ENCODE results near the gene BAD. TPM values are rescaled to one million over a fixed set of nuclear protein-coding genes. Genes with fewer than 3 reads are reported as not detected.

BAD gene
- total and polyA plus RNA-seq, 2 of the 13 experiments (the other 11 are each of a cell fraction or from before 2014, with no cell fraction given): 17.9 to 28.5 TPM

GRCh38 chr11:64327375-64327774, 42.9 kb upstream of the BAD start:
- H3K36me3 ChIP-seq (replicated peaks in 1 of 2; ENCODE audit: control insufficient read depth in 1 of 2, insufficient read depth in 2 of 2, low read length in 2 of 2): no peaks in the 10 kb centered on the region
- H3K79me2 ChIP-seq (ENCODE audit: insufficient read depth, low read length): no peaks in the 10 kb centered on the region
- no peak for ATAC-seq
- DNase-seq (ENCODE audit: low spot score): no peak
- H3K4me3 ChIP-seq (replicated peaks in 1 of 3; ENCODE audit: insufficient read depth in 1 of 3, low read depth in 2 of 3, low read length in 3 of 3): no peak overlapping the region
- WGBS (ENCODE audit: low lambda C conversion rate): 27% methylated on average over 2 of the region's 2 CpGs
- no peak overlapping the region for H3K4me2 ChIP-seq (ENCODE audit: low read depth, low read length)
- no peaks in the 10 kb centered on the region for H3K9me3 ChIP-seq (ENCODE audit: low read length)
- peaks cover under 1 to 7% of the 10 kb centered on the region in 2 experiments; a peak in 3 of 5 replicates for H3K27me3 ChIP-seq (ENCODE audit: control insufficient read depth in 1 of 2, insufficient read depth in 2 of 2, low read length in 2 of 2)
- no TSS peak for BruUV-seq (replicated peaks)
- TF ChIP-seq NFKB2 (CRISPR knock-in tag; IDR thresholded peaks at IDR 0.05; ENCODE audit: borderline replicate concordance): no peak
- TF ChIP-seq ZNF383 (CRISPR knock-in tag; IDR thresholded peaks at IDR 0.05; ENCODE audit: borderline replicate concordance): no peak
- TF ChIP-seq DPF2 (CRISPR knock-in tag; IDR thresholded peaks at IDR 0.05; ENCODE audit: borderline replicate concordance, low read depth): no peak
- peaks cover 22% of the 10 kb centered on the region for H3K4me1 ChIP-seq (ENCODE audit: insufficient read depth, low read length)
- H2AFZ ChIP-seq (ENCODE audit: low read length): no peak overlapping the region
- CTCF ChIA-PET (ENCODE audit: low intra/inter-chr PET ratio, low total read pairs): no interaction called here
- in situ Hi-C loops (cut with HindIII; ENCODE audit: extremely low pct_ligation_motif_present, low pct_unique_long_range_greater_than_20kb) (no loop called here), intact Hi-C loops (cut with micrococcal nuclease; ENCODE audit: unreplicated experiment) (no loop called here)
- H3K9ac ChIP-seq (ENCODE audit: insufficient read depth, low read depth, low read length): no peak overlapping the region
- POLR2A ChIA-PET: interaction anchor here (3.2 kb wide), 1 partner anchor 10 kb away, joined by 12 read pairs; the partner anchor contains the start of genes PRDX5 and TRMT112
- no peaks in the 10 kb centered on the region for H4K20me1 ChIP-seq (ENCODE audit: insufficient read depth, low read length)
- FAIRE-seq: no peak
- H3K27ac ChIP-seq (ENCODE audit: extremely low read length, insufficient read depth, low read length): no peak overlapping the region

DNA sequence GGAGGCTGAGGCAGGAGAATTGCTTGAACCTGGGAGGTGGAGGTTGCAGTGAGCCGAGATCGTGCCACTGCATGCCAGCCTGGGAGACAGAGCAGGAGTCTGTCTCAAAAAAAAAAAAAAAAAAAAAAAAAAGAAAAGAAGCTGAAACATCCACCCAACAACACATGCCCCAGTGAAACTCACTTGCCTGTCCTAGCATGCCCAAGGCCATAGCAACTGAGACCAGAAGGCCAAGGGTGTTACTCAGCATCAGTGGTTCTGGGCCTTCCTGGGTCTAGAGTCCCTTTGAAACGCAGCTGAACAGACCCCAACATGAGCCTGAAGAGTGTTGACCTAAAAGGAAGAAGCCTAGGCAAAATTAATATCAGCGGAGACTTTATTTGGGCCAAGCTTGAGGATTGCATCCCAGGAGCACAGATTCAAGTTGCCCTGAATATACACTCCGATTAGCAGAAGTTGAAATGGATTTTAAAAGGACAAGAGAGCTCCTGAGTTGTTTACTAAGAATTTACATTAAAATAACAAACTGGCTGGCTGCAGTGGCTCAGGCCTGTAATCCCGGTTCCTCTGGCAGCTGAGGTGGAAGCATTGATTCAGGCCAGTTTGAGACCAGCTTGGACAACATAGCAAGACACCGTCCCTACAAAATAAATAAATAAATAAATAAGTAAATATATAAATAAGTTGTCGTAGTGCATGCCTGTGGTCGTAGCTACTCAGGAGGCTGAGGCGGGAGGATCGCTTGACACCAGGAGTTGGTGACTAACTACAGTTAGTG, 40.4 kb upstream of the BAD start:
- no peak for FAIRE-seq
- no peaks in the 10 kb centered on the region for H3K9me3 ChIP-seq (ENCODE audit: low read length)
- no peak for ATAC-seq
- H3K27me3 ChIP-seq (ENCODE audit: control insufficient read depth in 1 of 2, insufficient read depth in 2 of 2, low read length in 2 of 2): peaks cover 0 to 3% of the 10 kb centered on the region in 2 experiments; a peak in 1 of 5 replicates
- ChIA-PET POLR2A (no interaction called here), CTCF (ENCODE audit: low intra/inter-chr PET ratio, low total read pairs) (no interaction called here)
- no peak overlapping the region for H3K4me2 ChIP-seq (ENCODE audit: low read depth, low read length)
- intact Hi-C loops (cut with micrococcal nuclease; ENCODE audit: unreplicated experiment) (no loop called here), in situ Hi-C loops (cut with HindIII; ENCODE audit: extremely low pct_ligation_motif_present, low pct_unique_long_range_greater_than_20kb) (no loop called here)
- DNase-seq (ENCODE audit: low spot score): no peak
- WGBS (ENCODE audit: low lambda C conversion rate): 62% methylated on average over 11 of the region's 11 CpGs
- no peaks in the 10 kb centered on the region for H3K79me2 ChIP-seq (ENCODE audit: insufficient read depth, low read length)
- no peak overlapping the region for H3K4me3 ChIP-seq (replicated peaks in 1 of 3; ENCODE audit: insufficient read depth in 1 of 3, low read depth in 2 of 3, low read length in 3 of 3)
- peaks cover 1 to 15% of the 10 kb centered on the region in 2 experiments; a peak in 1 of 5 replicates for H3K36me3 ChIP-seq (replicated peaks in 1 of 2; ENCODE audit: control insufficient read depth in 1 of 2, insufficient read depth in 2 of 2, low read length in 2 of 2)
- H4K20me1 ChIP-seq (ENCODE audit: insufficient read depth, low read length): no peaks in the 10 kb centered on the region
- no peak overlapping the region for H3K27ac ChIP-seq (ENCODE audit: extremely low read length, insufficient read depth, low read length)
- no TSS peak for BruUV-seq (replicated peaks)
- no peak overlapping the region for H2AFZ ChIP-seq (ENCODE audit: low read length)
- no peak overlapping the region for H3K9ac ChIP-seq (ENCODE audit: insufficient read depth, low read depth, low read length)
- H3K4me1 ChIP-seq (ENCODE audit: insufficient read depth, low read length): peaks cover 6% of the 10 kb centered on the region
- TF ChIP-seq ZNF577 (CRISPR knock-in tag; IDR thresholded peaks at IDR 0.05; ENCODE audit: borderline replicate concordance, low read depth) (no peak), ZNF563 (CRISPR knock-in tag; IDR thresholded peaks at IDR 0.05) (no peak), UBTF (CRISPR knock-in tag; IDR thresholded peaks at IDR 0.05) (no peak), NPAS2 (CRISPR knock-in tag; IDR thresholded peaks at IDR 0.05; ENCODE audit: borderline replicate concordance) (no peak)
- TF ChIP-seq, protein P1, sequence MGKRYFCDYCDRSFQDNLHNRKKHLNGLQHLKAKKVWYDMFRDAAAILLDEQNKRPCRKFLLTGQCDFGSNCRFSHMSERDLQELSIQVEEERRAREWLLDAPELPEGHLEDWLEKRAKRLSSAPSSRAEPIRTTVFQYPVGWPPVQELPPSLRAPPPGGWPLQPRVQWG (CRISPR knock-in tag; IDR thresholded peaks at IDR 0.05; ENCODE audit: borderline replicate concordance, low read depth): no peak
- TF ChIP-seq, protein P2, sequence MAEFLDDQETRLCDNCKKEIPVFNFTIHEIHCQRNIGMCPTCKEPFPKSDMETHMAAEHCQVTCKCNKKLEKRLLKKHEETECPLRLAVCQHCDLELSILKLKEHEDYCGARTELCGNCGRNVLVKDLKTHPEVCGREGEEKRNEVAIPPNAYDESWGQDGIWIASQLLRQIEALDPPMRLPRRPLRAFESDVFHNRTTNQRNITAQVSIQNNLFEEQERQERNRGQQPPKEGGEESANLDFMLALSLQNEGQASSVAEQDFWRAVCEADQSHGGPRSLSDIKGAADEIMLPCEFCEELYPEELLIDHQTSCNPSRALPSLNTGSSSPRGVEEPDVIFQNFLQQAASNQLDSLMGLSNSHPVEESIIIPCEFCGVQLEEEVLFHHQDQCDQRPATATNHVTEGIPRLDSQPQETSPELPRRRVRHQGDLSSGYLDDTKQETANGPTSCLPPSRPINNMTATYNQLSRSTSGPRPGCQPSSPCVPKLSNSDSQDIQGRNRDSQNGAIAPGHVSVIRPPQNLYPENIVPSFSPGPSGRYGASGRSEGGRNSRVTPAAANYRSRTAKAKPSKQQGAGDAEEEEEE (CRISPR knock-in tag; IDR thresholded peaks at IDR 0.05; ENCODE audit: borderline replicate concordance): no peak
